RWPE1 (cell line): Measurements from ENCODE around the gene PHF23.

ENCODE experiments used
- CTCF ChIA-PET: fragments of 350-600 bp; sonication (Branson Sonifier 250); formaldehyde crosslinking; extraction: SDS; loops from one replicate; lab custom pipeline; 2021; lab: Yijun Ruan, JAX
- POLR2A ChIA-PET: fragments of 400-600 bp; formaldehyde crosslinking; extraction: SDS; loops from one replicate; lab custom pipeline; 2020; ENCODE audit warnings: antibody characterized with exemption; ENCODE audit not compliant: low non-redundant PET; lab: Yijun Ruan, JAX
- DNase-seq: peaks from one replicate; pipeline ENCODE4 v3.0.0; 2012; ENCODE audit warnings: low spot score
- H3K27ac ChIP-seq: fragments of 450-650 bp; 2 replicates; pipeline ENCODE4 v1.5.1; 2017
- CTCF ChIP-seq: fragments of 450-650 bp; conservative IDR thresholded peaks from 2 replicates; pipeline ENCODE4 v1.5.1; 2017; ENCODE audit warnings: low read depth, mild to moderate bottlenecking

Gene PHF23

GRCh38 chr17:7204336-7204735, 34.9 kb downstream of the PHF23 start:
- no peak for DNase-seq
- TF ChIP-seq CTCF = no peak
- peak overlapping the region; percentile 52; the same call in 1 of the 2 replicates for H3K27ac ChIP-seq
- ChIA-PET CTCF (interaction anchor here (0.6 kb wide), 1 partner anchor 9 kb away, joined by 4 read pairs; no protein-coding TSS in a partner anchor), POLR2A (no interaction called here)

DNA sequence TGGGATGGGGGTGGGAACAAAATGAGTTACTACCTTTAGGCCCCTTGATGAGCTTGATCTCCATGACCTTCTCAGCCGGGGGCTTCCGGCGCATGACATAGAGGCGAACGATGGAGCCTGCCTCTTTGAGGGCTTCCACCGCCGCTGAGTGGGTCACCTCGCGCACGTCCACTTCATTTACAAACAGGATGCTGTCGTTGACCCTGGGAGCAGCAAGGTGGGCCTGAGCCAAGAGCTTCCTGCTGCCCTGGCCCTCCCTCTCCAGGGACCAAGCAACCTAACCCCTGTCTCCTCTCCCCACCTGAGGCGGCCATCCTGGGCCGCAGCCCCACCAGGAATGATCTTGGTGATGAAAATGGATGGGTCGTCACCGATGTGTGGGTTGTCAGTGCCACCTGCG, 35.9 kb downstream of the PHF23 start:
- no peak for DNase-seq
- no peak overlapping the region for H3K27ac ChIP-seq
- CTCF ChIA-PET = interaction anchor here (0.6 to 1.2 kb wide), 3 partner anchors 8 to 26 kb away, joined by 3 to 4 read pairs (median 3); no protein-coding TSS in a partner anchor
- TF ChIP-seq CTCF = no peak
- POLR2A ChIA-PET = no interaction called here

- H3K27ac ChIP-seq = no peak overlapping the region
- no peak for TF ChIP-seq CTCF
- DNase-seq = no peak
- ChIA-PET CTCF (interaction anchor here (1.3 kb wide), 1 partner anchor 19 kb away, joined by 5 read pairs; no protein-coding TSS in a partner anchor), POLR2A (no interaction called here)
Observed at GRCh38 chr17:7196651-7197401, 42.4 kb downstream of the PHF23 start.

DNA sequence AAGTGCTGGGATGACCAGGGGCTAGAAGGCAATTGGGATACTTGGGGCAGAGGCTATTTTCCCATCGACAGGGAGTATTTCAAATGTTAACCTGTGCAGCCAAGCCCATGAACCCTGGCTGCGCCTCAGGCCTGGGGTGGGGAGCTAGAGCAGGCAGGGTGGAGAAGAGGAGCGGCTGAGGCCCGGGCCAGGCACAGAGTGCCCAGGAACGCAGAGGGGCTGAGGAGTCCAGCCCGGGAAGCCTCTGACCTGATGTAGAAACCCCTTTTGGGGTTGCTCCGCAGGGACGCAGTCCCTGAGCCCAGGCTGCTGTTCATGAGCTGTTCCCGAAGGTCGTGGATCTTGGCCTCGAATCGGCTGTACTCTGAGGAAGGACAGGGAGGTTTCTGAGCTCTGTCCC, 43.3 kb downstream of the PHF23 start:
- H3K27ac ChIP-seq = no peak overlapping the region
- DNase-seq = no peak
- TF ChIP-seq CTCF = no peak
- POLR2A ChIA-PET = no interaction called here
- CTCF ChIA-PET = interaction anchor here (0.8 to 1.3 kb wide), 2 partner anchors 8 to 18 kb away, joined by 4 to 5 read pairs; no protein-coding TSS in a partner anchor

DNA sequence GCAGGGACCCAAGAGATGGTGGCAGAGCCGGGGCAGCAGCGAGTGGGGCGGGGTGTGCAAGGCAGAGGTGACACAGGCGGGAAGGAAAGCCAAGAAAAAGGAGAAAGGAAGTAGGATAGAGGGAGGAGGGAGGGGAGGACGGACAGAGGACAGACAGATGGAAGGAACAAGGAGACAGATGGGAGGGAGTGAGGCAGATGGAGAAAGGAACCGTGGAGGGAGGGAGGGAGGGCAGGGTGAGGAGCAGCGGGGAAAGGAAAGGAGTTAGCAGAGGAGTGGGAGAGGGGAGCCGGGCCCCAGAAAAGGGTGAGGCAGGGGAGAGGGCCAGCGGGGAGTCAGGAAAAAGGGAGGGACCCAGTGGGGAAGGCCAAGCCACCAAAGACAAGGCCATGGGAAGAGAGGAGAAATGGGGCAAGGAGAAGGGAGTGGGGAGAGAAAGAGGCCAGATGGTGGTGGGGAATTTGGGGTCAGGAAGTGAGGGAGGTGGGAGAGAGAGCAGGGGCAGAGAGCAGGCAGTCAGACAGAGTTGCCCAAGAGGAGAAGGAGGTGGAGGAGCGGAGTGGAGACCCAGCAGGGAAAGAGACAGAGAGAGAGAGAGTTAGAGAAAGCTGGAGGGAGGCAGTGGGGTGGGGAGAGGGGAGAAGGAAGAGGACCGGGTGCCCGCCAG, 46.9 kb downstream of the PHF23 start:
- TF ChIP-seq CTCF = no peak
- CTCF ChIA-PET = no interaction called here
- H3K27ac ChIP-seq = 0 out of 2 replicates have a peak overlapping the region, but pooled peaks have one; percentile 25

DNA sequence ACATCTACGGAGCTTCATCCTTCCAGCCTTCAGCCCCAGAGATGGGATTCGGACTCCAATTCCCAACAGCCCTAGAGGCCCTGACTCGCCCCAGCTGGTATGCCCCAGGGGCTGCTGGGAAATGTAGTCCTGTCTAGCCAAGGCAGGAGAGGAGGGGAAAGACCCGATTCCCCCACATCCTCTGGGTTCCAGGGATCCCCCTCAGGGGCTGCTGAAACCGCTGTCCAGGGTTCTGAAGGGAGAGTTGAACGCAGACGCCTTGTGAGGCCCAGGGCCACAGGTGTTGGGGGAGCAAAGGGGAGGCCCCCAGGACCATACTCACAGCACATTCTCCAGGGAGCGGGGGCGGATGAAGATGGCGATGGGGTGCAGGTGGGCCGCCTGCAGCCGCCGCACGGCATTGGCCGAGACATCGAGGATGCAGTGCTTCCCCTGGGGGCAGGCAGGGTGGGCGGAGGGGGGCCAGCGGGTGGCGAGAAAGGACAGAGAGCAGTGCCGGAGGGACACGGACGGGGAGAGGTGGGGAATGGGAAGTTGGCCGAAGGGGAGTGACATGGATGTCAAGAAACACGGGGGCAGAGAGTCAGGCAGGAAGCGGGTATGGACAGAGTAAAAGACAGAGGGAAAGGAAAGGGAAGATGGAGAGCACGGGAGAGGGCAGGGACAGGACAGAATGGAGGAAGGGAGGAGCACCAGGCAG, 47.5 kb downstream of the PHF23 start:
- ChIA-PET CTCF (interaction anchor here (0.8 kb wide), 1 partner anchor 48 kb away, joined by 3 read pairs; no protein-coding TSS in a partner anchor), POLR2A (no interaction called here)
- no peak for TF ChIP-seq CTCF
- H3K27ac ChIP-seq = no peak overlapping the region
- peak; percentile 56 for DNase-seq

More for the DNA sequence above, 46.9 kb downstream of the PHF23 start:
- POLR2A ChIA-PET = no interaction called here
- no peak for DNase-seq
